BJ (cell line): ENCODE results near the gene KNL1. TPM values are rescaled to one million over a fixed set of nuclear protein-coding genes. Genes with fewer than 3 reads are reported as not detected.

Experiments used
- CTCF ChIA-PET: fragments of 350-600 bp; formaldehyde crosslinking; extraction: SDS; loops from one replicate; lab custom pipeline; 2021; ENCODE audit warnings: antibody characterized with exemption, inconsistent platforms; lab: Yijun Ruan, JAX
- POLR2A ChIA-PET: fragments of 300-600 bp; sonication (Branson Sonifier 250); formaldehyde crosslinking; extraction: SDS; loops from one replicate; lab custom pipeline; 2021; ENCODE audit warnings: antibody characterized with exemption; lab: Charles Lee
- DNase-seq: peaks from one replicate; pipeline ENCODE4 v3.0.0-alpha.2; 2011; ENCODE audit warnings: low read depth
- H3K27me3 ChIP-seq: 2 replicates; pipeline ENCODE4 v1.6.0; 2011; ENCODE audit warnings: low read length; ENCODE audit not compliant: control insufficient read depth, insufficient read depth
- H3K36me3 ChIP-seq: 2 replicates; pipeline ENCODE4 v1.5.1; 2011; ENCODE audit warnings: low read length; ENCODE audit not compliant: control insufficient read depth, insufficient read depth
- H3K4me3 ChIP-seq: 2 replicates; pipeline ENCODE4 v1.5.1; 2011; ENCODE audit warnings: low read depth, mild to moderate bottlenecking, control low read depth, low read length
- polyA plus RNA-seq: library from polyadenylated mRNA; depleted of rRNA; stranded (reverse); fragments of >200 nt; gene quantifications from 2 replicates; pipeline ENCODE4 v1.2.3, GENCODE V29; 2011
- TF ChIP-seq, protein P1 (sequence below): IDR thresholded peaks from 2 replicates; pipeline ENCODE4 v1.5.1; 2011; ENCODE audit warnings: low read depth, mild to moderate bottlenecking, control low read depth, inconsistent platforms, low read length, moderate library complexity; ENCODE audit not compliant: insufficient read depth

KNL1 gene
- polyA plus RNA-seq, 1 experiment, result 3.9 TPM

DNA sequence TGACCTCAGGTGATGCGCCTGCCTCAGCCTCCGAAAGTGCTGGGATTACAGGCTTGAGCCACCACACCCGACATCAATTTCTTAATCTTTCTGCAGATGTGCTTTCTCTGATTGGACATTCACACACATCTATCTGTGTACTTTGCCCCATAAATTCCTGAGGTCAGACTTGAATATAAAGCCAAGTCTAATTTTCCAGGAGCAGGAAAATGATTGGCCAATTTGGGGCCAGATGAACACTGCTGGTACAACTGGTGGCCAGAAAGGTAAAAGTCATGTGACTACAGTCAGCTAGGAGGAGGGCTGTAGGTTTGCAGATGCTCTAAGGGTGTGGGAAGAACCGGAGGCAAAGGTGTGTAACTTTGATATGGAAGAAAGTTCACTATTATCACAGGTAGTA lies 97.7 kb downstream of the KNL1 start:
- no peaks in the 10 kb centered on the region for H3K36me3 ChIP-seq
- ChIA-PET POLR2A (no interaction called here), CTCF (interaction anchor here (0.9 kb wide), 1 partner anchor 202 kb away, joined by 3 read pairs; the partner anchor contains the start of gene VPS18)
- no peak for DNase-seq
- TF ChIP-seq, protein P1, sequence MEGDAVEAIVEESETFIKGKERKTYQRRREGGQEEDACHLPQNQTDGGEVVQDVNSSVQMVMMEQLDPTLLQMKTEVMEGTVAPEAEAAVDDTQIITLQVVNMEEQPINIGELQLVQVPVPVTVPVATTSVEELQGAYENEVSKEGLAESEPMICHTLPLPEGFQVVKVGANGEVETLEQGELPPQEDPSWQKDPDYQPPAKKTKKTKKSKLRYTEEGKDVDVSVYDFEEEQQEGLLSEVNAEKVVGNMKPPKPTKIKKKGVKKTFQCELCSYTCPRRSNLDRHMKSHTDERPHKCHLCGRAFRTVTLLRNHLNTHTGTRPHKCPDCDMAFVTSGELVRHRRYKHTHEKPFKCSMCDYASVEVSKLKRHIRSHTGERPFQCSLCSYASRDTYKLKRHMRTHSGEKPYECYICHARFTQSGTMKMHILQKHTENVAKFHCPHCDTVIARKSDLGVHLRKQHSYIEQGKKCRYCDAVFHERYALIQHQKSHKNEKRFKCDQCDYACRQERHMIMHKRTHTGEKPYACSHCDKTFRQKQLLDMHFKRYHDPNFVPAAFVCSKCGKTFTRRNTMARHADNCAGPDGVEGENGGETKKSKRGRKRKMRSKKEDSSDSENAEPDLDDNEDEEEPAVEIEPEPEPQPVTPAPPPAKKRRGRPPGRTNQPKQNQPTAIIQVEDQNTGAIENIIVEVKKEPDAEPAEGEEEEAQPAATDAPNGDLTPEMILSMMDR, result no peak
- H3K27me3 ChIP-seq, result no peaks in the 10 kb centered on the region
- no peak overlapping the region for H3K4me3 ChIP-seq

DNA sequence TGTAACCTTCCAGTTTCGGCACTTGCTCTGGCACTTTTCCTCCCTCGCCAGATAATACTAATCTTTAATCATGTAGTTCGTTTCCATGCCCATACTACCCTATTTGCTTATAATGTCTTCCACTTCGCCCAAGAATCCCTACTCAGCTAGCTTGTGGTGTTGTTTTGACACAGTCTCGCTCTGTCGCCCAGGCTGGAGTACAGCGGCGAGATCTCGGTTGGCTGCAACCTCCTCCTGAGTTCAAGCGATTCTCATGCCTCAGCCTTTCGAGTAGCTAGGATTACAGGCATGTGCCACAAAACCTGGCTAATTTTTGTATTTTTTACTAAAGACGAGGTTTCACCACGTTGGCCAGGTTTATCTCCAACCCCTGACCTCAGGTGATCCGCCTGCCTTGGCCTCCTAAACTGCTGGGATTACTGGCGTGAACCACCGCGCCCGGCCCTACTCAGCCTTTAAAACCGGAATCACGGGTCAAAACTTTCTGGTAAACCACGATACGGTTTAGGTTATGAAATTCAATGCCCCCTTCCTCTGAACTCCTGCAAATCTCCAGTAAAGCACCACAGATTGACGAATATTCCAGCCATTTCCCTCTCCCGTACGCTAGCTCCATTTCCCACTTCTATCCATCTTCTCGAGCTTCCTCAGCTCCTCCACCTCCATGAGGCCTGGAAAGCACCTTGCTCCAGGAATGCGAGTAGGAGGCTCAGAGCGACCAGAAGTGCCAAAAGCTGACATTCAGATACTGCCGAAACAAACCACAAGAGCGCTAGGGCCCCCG lies 100.0 kb downstream of the KNL1 start:
- Histone ChIP-seq H3K36me3 (no peaks in the 10 kb centered on the region), H3K4me3 (peak overlapping the region; percentile 89), H3K27me3 (no peaks in the 10 kb centered on the region)
- POLR2A ChIA-PET, result interaction anchor here (0.6 kb wide), 2 partner anchors 16 to 459 kb away, joined by 3 read pairs; no protein-coding TSS in a partner anchor
- TF ChIP-seq, protein P1, result no peak
- DNase-seq, result no peak
- CTCF ChIA-PET, result interaction anchor here (0.7 to 2.4 kb wide), 7 partner anchors 15 to 247 kb away, joined by 3 to 12 read pairs (median 3); partner anchors contain the start of gene VPS18

DNA sequence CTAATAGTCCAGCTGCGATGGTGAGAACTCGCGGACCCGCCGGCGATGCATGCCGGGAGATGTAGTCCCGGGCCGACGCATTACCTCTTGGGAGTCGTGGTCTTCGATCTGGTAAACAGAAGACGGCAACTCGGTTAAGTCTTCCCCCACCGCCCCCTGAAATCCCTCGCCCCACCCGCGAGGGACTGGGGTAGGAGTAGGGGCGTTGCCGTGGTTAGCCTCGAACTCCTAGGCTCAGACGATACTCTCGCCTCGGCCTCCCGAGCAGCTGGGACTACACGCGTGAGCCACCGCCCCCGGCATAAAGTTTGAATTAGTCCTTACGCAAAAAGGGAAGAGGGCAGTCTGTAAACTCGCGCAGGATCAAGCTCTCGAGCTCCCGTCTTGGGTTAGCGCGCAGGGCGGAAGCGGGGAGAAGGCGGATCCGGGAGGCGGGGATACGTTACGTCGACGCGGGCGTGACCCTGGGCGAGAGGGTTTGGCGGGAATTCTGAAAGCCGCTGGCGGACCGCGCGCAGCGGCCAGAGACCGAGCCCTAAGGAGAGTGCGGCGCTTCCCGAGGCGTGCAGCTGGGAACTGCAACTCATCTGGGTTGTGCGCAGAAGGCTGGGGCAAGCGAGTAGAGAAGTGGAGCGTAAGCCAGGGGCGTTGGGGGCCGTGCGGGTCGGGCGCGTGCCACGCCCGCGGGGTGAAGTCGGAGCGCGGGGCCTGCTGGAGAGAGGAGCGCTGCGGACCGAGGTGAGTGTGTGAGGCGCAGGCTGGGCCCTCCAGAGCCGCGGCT lies 100.8 kb downstream of the KNL1 start, which contains the start of gene RAD51:
Gene RAD51 (plus strand): TSS at position 487 of the 781 bp plus-strand sequence. CDS start 3,585 bp downstream, outside the sequence.
- no peaks in the 10 kb centered on the region for H3K27me3 ChIP-seq
- H3K4me3 ChIP-seq, result peak within 1 kb of the TSS; percentile 89
- ChIA-PET CTCF (interaction anchor here (0.7 to 2.4 kb wide), 7 partner anchors 16 to 199 kb away, joined by 3 to 12 read pairs (median 3); partner anchors contain the start of gene VPS18), POLR2A (interaction anchor here (0.6 kb wide), 2 partner anchors 17 to 459 kb away, joined by 3 read pairs; no protein-coding TSS in a partner anchor)
- H3K36me3 ChIP-seq, result no peaks in the 10 kb centered on the region
- peak; percentile 77 for DNase-seq
- TF ChIP-seq, protein P1, result no peak

DNA sequence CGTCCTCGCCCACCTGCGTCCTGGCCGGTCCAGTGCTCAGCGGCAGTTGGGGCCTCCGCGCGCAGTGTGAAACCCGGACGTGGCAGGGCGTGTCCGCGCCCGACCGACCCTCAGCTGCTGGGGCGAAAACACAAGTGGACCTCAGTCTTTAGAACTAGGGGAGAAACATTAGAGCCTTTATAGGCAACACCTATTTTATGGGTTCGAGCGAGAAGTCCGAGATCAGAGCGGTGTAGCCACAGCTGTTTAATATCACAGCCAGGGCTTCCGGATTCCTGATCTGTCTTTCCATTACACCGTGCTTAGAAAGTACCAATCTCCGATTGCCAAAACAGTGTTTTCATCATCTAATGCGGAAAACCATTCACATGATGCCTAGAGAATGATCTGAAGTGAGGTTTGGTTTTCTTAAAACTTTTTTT lies 101.4 kb downstream of the KNL1 start:
- Histone ChIP-seq H3K4me3 (peak overlapping the region; percentile 89), H3K27me3 (no peaks in the 10 kb centered on the region), H3K36me3 (no peaks in the 10 kb centered on the region)
- DNase-seq, result no peak
- TF ChIP-seq, protein P1, result no peak
- ChIA-PET CTCF (interaction anchor here (1.3 to 2.4 kb wide), 2 partner anchors 64 to 199 kb away, joined by 3 to 12 read pairs; partner anchors contain the start of gene VPS18), POLR2A (interaction anchor here (0.6 kb wide), 1 partner anchor 1051 kb away, joined by 3 read pairs; no protein-coding TSS in a partner anchor)

DNA sequence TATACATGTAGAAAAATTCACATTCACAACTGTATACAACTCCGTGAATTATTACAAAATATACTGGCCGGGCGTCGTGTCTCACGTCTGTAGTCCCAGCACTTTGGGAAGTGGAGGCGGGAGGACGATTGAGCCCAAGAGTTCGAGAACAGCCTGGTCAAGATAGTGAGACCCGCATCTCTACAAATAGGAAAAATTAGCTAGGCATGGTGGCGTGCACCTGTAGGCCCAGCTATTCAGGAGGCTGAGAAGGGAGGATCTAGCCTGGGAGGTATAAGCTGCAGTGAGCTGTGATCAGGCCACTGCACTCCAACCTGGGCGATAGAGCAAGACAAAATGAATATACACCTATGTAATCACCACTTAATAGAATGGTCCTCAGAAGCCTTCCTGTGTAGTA lies 102.2 kb downstream of the KNL1 start:
- ChIA-PET CTCF (interaction anchor here (2.4 kb wide), 1 partner anchor 198 kb away, joined by 12 read pairs; the partner anchor contains the start of gene VPS18), POLR2A (no interaction called here)
- Histone ChIP-seq H3K36me3 (no peaks in the 10 kb centered on the region), H3K4me3 (peak overlapping the region; percentile 89; the same call in 1 of the 2 replicates), H3K27me3 (no peaks in the 10 kb centered on the region)
- DNase-seq, result no peak
- TF ChIP-seq, protein P1, result no peak
